Neural cell (in vitro differentiated cells): Measurements from ENCODE around the gene ORC1.

Experiments used
- EP300 ChIP-seq: fragments of 450-650 bp; conservative IDR thresholded peaks from 2 replicates; pipeline ENCODE4 v1.6.1; 2014; ENCODE audit warnings: antibody characterized with exemption, mild to moderate bottlenecking, moderate library complexity; ENCODE audit not compliant: poor library complexity, severe bottlenecking
- EZH2 ChIP-seq: fragments of 200-600, 300-800 bp; shearing (Covaris generic), sonication (generic); IDR thresholded peaks from 2 replicates; pipeline ENCODE4 v1.6.1; 2014; ENCODE audit warnings: antibody characterized with exemption, low read length, borderline replicate concordance, mild to moderate bottlenecking; ENCODE audit not compliant: insufficient read depth, poor library complexity, severe bottlenecking
- POLR2AphosphoS5 ChIP-seq: IDR thresholded peaks from 2 replicates; pipeline ENCODE4 v1.6.1; 2012
- RAD21 ChIP-seq: fragments of 450-650 bp; conservative IDR thresholded peaks from 2 replicates; pipeline ENCODE4 v1.6.1; 2014; ENCODE audit warnings: antibody characterized with exemption, mild to moderate bottlenecking, moderate library complexity
- SMC3 ChIP-seq: fragments of 450-650 bp; conservative IDR thresholded peaks from 2 replicates; pipeline ENCODE4 v1.6.1; 2014; ENCODE audit warnings: antibody characterized with exemption, mild to moderate bottlenecking, moderate library complexity; ENCODE audit not compliant: poor library complexity
- TAF1 ChIP-seq: IDR thresholded peaks from 2 replicates; pipeline ENCODE4 v1.6.1; 2012; ENCODE audit warnings: low read depth
- TF ChIP-seq, protein P1 (sequence below): fragments of 450-650 bp; IDR thresholded peaks from 2 replicates; pipeline ENCODE4 v1.5.1; 2014; ENCODE audit warnings: antibody characterized with exemption, mild to moderate bottlenecking, moderate library complexity; ENCODE audit not compliant: poor library complexity, severe bottlenecking

DNA sequence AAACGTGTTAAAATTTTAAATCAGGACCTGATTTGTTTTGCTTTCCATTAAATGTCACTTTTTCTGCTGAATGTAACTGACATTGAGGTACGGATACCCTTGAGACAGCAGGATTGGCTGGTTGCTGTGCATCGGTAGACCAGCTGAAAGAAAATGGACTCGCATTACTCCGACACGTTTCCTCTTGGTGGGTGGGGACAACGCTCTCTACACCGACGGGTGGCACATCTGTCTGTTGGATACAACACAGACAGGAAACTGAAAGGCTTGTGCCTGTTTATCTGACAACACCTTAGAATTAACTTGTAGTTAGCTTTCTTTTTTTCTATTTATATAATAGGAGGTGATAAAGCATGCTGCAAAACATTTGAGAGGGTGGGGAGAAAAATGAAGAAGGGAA lies 19.5 kb upstream of the ORC1 start:
- TF ChIP-seq, protein P1, sequence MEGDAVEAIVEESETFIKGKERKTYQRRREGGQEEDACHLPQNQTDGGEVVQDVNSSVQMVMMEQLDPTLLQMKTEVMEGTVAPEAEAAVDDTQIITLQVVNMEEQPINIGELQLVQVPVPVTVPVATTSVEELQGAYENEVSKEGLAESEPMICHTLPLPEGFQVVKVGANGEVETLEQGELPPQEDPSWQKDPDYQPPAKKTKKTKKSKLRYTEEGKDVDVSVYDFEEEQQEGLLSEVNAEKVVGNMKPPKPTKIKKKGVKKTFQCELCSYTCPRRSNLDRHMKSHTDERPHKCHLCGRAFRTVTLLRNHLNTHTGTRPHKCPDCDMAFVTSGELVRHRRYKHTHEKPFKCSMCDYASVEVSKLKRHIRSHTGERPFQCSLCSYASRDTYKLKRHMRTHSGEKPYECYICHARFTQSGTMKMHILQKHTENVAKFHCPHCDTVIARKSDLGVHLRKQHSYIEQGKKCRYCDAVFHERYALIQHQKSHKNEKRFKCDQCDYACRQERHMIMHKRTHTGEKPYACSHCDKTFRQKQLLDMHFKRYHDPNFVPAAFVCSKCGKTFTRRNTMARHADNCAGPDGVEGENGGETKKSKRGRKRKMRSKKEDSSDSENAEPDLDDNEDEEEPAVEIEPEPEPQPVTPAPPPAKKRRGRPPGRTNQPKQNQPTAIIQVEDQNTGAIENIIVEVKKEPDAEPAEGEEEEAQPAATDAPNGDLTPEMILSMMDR, result no peak
- TF ChIP-seq POLR2AphosphoS5 (no peak), SMC3 (no peak), EZH2 (no peak), TAF1 (no peak), RAD21 (no peak), EP300 (no peak)
